ENCODE data around the gene MYLK2. TPM values are rescaled to one million over a fixed set of nuclear protein-coding genes. Genes with fewer than 3 reads are reported as not detected.

MYLK2 gene
- total and polyA plus RNA-seq, 10 of the 15 experiments (the other 5 are each of a cell fraction or from before 2014, with no cell fraction given): 0.04 to 0.67 (median 0.18) TPM; not detected in 1

- POLR2A ChIA-PET: no interaction called here
- Histone ChIP-seq H3K9ac (ENCODE audit: control insufficient read depth, insufficient read depth, low read length) (no peak overlapping the region), H2AFZ (ENCODE audit: control insufficient read depth, low read depth, low read length) (no peak overlapping the region), H3K4me3 (no peak overlapping the region), H3K9me3 (replicated peaks; ENCODE audit: control insufficient read depth, insufficient read depth, low read length) (no peaks in the 10 kb centered on the region), H4K20me1 (ENCODE audit: control insufficient read depth, insufficient read depth) (no peaks in the 10 kb centered on the region; the same call in 1 of the 2 replicates), H3K79me2 (ENCODE audit: control insufficient read depth, insufficient read depth, low read length) (no peaks in the 10 kb centered on the region), H3K4me1 (ENCODE audit: control insufficient read depth, insufficient read depth, low read length) (peaks cover 5% of the 10 kb centered on the region; the same call in 1 of the 2 replicates), H3K4me2 (ENCODE audit: control insufficient read depth, insufficient read depth) (no peak overlapping the region), H3K27ac (ENCODE audit: control insufficient read depth, insufficient read depth) (no peak overlapping the region), H3K36me3 (ENCODE audit: control insufficient read depth in 2 of 2, insufficient read depth in 2 of 2, low read length in 1 of 2) (no peaks in the 10 kb centered on the region), H3K27me3 (replicated peaks in 1 of 2; ENCODE audit: control insufficient read depth in 2 of 2, insufficient read depth in 2 of 2, low read length in 1 of 2) (no peaks in the 10 kb centered on the region)
- ATAC-seq: peak; percentile 24
- no peak for DNase-seq (ENCODE audit: low read depth, low spot score)
- no TSS peak for BruUV-seq (replicated peaks)
- TF ChIP-seq DPF2 (IDR thresholded peaks at IDR 0.05) (0 out of 2 replicates have a peak, but pooled peaks have one; percentile 18), MEF2B (IDR thresholded peaks at IDR 0.05; ENCODE audit: partially characterized antibody, poor library complexity, severe bottlenecking) (peak; percentile 82), NFXL1 (IDR thresholded peaks at IDR 0.05; ENCODE audit: borderline replicate concordance) (no peak)
- WGBS (ENCODE audit: insufficient coverage, insufficient replicate concordance, low lambda C conversion rate, missing lambda C conversion rate): 36% methylated on average over 12 of the region's 12 CpGs
- in situ Hi-C loops (cut with MboI) (no loop called here), intact Hi-C loops (cut with micrococcal nuclease; ENCODE audit: unreplicated experiment) (no loop called here)
- no peak for FAIRE-seq
- RAD21 ChIA-PET (ENCODE audit: unreplicated experiment): interaction anchor here (1.2 to 1.4 kb wide), 2 partner anchors 10 to 19 kb away, joined by 3 to 5 read pairs; no protein-coding TSS in a partner anchor
- CTCF ChIA-PET: interaction anchor here (1.3 to 7.3 kb wide), 3 partner anchors 9 to 19 kb away, joined by 5 to 109 read pairs (median 10); partner anchors contain the start of gene MYLK2
- SMC1A ChIA-PET (ENCODE audit: uncharacterized antibody, unreplicated experiment): no interaction called here
Measured at GRCh38 chr20:31842471-31843157, 23.5 kb downstream of the MYLK2 start.

- in situ Hi-C loops (cut with MboI): no loop called here
- no TSS peak for BruUV-seq (replicated peaks)
- intact Hi-C loops (cut with micrococcal nuclease; ENCODE audit: unreplicated experiment): no loop called here
- ATAC-seq: no peak
- peaks cover 5% of the 10 kb centered on the region; the same call in 1 of the 2 replicates for H3K4me1 ChIP-seq (ENCODE audit: control insufficient read depth, insufficient read depth, low read length)
- no peaks in the 10 kb centered on the region for H3K36me3 ChIP-seq (ENCODE audit: control insufficient read depth in 2 of 2, insufficient read depth in 2 of 2, low read length in 1 of 2)
- no peaks in the 10 kb centered on the region for H3K79me2 ChIP-seq (ENCODE audit: control insufficient read depth, insufficient read depth, low read length)
- RAD21 ChIA-PET (ENCODE audit: unreplicated experiment): interaction anchor here (1.2 to 1.4 kb wide), 2 partner anchors 9 to 20 kb away, joined by 3 to 5 read pairs; no protein-coding TSS in a partner anchor
- H3K27ac ChIP-seq (ENCODE audit: control insufficient read depth, insufficient read depth): no peak overlapping the region
- no peak overlapping the region for H3K4me3 ChIP-seq
- no peaks in the 10 kb centered on the region; a peak in 1 of 4 replicates for H3K27me3 ChIP-seq (replicated peaks in 1 of 2; ENCODE audit: control insufficient read depth in 2 of 2, insufficient read depth in 2 of 2, low read length in 1 of 2)
- WGBS (ENCODE audit: insufficient coverage, insufficient replicate concordance, low lambda C conversion rate, missing lambda C conversion rate): 37% methylated on average over 6 of the region's 6 CpGs
- SMC1A ChIA-PET (ENCODE audit: uncharacterized antibody, unreplicated experiment): no interaction called here
- H4K20me1 ChIP-seq (ENCODE audit: control insufficient read depth, insufficient read depth): no peaks in the 10 kb centered on the region; the same call in 1 of the 2 replicates
- CTCF ChIA-PET: interaction anchor here (1.3 to 7.3 kb wide), 3 partner anchors 9 to 20 kb away, joined by 5 to 109 read pairs (median 10); partner anchors contain the start of gene MYLK2
- POLR2A ChIA-PET: no interaction called here
- no peak for DNase-seq (ENCODE audit: low read depth, low spot score)
- no peak overlapping the region for H2AFZ ChIP-seq (ENCODE audit: control insufficient read depth, low read depth, low read length)
- H3K9ac ChIP-seq (ENCODE audit: control insufficient read depth, insufficient read depth, low read length): no peak overlapping the region
- no peak overlapping the region for H3K4me2 ChIP-seq (ENCODE audit: control insufficient read depth, insufficient read depth)
- no peak for FAIRE-seq
- no peak for TF ChIP-seq BCLAF1 (IDR thresholded peaks at IDR 0.05)
- peak; percentile 47 for TF ChIP-seq NR2C2 (IDR thresholded peaks at IDR 0.05; ENCODE audit: borderline replicate concordance, control insufficient read depth, insufficient read length, low read depth)
- peak; percentile 69 for TF ChIP-seq NR2F1 (conservative IDR thresholded peaks at IDR 0.05)
- no peak for TF ChIP-seq ZNF384 (IDR thresholded peaks at IDR 0.05; ENCODE audit: borderline replicate concordance, low read depth, low read length)
- peak; percentile 56; the same call in 1 of the 2 replicates for TF ChIP-seq NR2C1 (IDR thresholded peaks at IDR 0.05)
- TF ChIP-seq MAX (IDR thresholded peaks at IDR 0.05; ENCODE audit: low read depth, low read length): no peak
- no peak for TF ChIP-seq EP300 (IDR thresholded peaks at IDR 0.05; ENCODE audit: borderline replicate concordance in 1 of 2, control insufficient read depth in 1 of 2, low read depth in 2 of 2, low read length in 2 of 2)
- no peak for TF ChIP-seq ESRRA (IDR thresholded peaks at IDR 0.05; ENCODE audit: low read length)
- no peaks in the 10 kb centered on the region for H3K9me3 ChIP-seq (replicated peaks; ENCODE audit: control insufficient read depth, insufficient read depth, low read length)
Measured at GRCh38 chr20:31843288-31843687, 24.1 kb downstream of the MYLK2 start.

Data from GM12878 (cell line).